Endothelial cell of umbilical vein (primary cell): Measurements from ENCODE around the gene SLC9B2. TPM values are rescaled to one million over a fixed set of nuclear protein-coding genes. Genes with fewer than 3 reads are reported as not detected.

Experiments used
- BruUV-seq: library from RNA; stranded (reverse); fragments of 400-500 nt; replicated peaks from 2 replicates; lab custom pipeline; 2021; lab: Mats Ljungman, UMichigan
- CTCF ChIA-PET: fragments of 300-600, 350-600 bp; sonication (Branson Sonifier 250); formaldehyde crosslinking; loops from one replicate; lab custom pipeline; 2021; ENCODE audit warnings: antibody characterized with exemption, inconsistent platforms; lab: Charles Lee
- POLR2A ChIA-PET: fragments of 300-600, 350-600 bp; sonication (Branson Sonifier 250); formaldehyde crosslinking; loops from one replicate; lab custom pipeline; 2021; ENCODE audit warnings: antibody characterized with exemption, inconsistent platforms; lab: Charles Lee
- DNase-seq: peaks from one replicate; pipeline ENCODE4 v3.0.0-alpha.2; 2011; ENCODE audit warnings: low read depth, low spot score
- FAIRE-seq: peaks from 2 replicates; lab custom pipeline; 2011; peaks lifted over from hg19 to GRCh38; lab: Jason Lieb, UNC
- H2AFZ ChIP-seq: 2 replicates; pipeline ENCODE4 v1.6.0; 2012; ENCODE audit warnings: low read depth, low read length, control low read depth, inconsistent platforms
- H3K27ac ChIP-seq: 2 replicates; pipeline ENCODE4 v1.5.1; 2011; ENCODE audit warnings: low read depth, mild to moderate bottlenecking, control low read depth, low read length, moderate library complexity; ENCODE audit not compliant: insufficient read depth
- H3K27me3 ChIP-seq, 2 experiments: 2 replicates each; pipeline versions ENCODE4 v1.6.0 to v1.6.1; 2011; ENCODE audit warnings: low read length in 2 of 2, mixed read lengths in 1 of 2; ENCODE audit not compliant: control insufficient read depth in 2 of 2, insufficient read depth in 2 of 2
- H3K36me3 ChIP-seq, 2 experiments: 2 replicates in 1 of 2; 3 replicates in 1 of 2; pipeline ENCODE4 v1.5.1; 2011; ENCODE audit warnings: low read length in 2 of 2, mild to moderate bottlenecking in 1 of 2, moderate library complexity in 1 of 2; ENCODE audit not compliant: control insufficient read depth in 2 of 2, insufficient read depth in 2 of 2; ENCODE audit errors: extremely low read depth in 1 of 2
- H3K4me1 ChIP-seq: 3 replicates; pipeline ENCODE4 v1.5.1; 2011; ENCODE audit warnings: mild to moderate bottlenecking, low read length; ENCODE audit not compliant: control insufficient read depth, insufficient read depth; ENCODE audit errors: extremely low read depth
- H3K4me2 ChIP-seq: 2 replicates; pipeline ENCODE4 v1.6.1; 2011; ENCODE audit warnings: low read length, control low read depth, mixed read lengths; ENCODE audit not compliant: insufficient read depth
- H3K4me3 ChIP-seq, 3 experiments: fragments of 200-600 bp in 1 of 3; sonication (generic), shearing (Covaris generic) in 1 of 3; replicated peaks in 1 of 3; 2 replicates each; pipeline ENCODE4 v1.5.1; 2011 to 2016; ENCODE audit warnings: control low read depth in 3 of 3, low read length in 3 of 3, mild to moderate bottlenecking in 2 of 3, inconsistent platforms in 1 of 3, low read depth in 1 of 3, moderate library complexity in 1 of 3; ENCODE audit not compliant: insufficient read depth in 1 of 3
- H3K79me2 ChIP-seq: 2 replicates; pipeline ENCODE4 v1.6.0; 2012; ENCODE audit warnings: low read length, inconsistent platforms; ENCODE audit not compliant: control insufficient read depth, insufficient read depth
- H3K9ac ChIP-seq: replicated peaks from 2 replicates; pipeline ENCODE3; 2011; ENCODE audit warnings: low read length, control low read depth; ENCODE audit not compliant: insufficient read depth; ENCODE audit errors: extremely low read depth
- H3K9me1 ChIP-seq: replicated peaks from 3 replicates; pipeline ENCODE4 v1.6.0; 2011; ENCODE audit warnings: mild to moderate bottlenecking, low read length; ENCODE audit not compliant: control insufficient read depth, insufficient read depth; ENCODE audit errors: extremely low read depth
- H3K9me3 ChIP-seq: replicated peaks from 2 replicates; pipeline ENCODE4 v1.5.1; 2012; ENCODE audit warnings: low read length, inconsistent platforms; ENCODE audit not compliant: control insufficient read depth, insufficient read depth
- H4K20me1 ChIP-seq: replicated peaks from 2 replicates; pipeline ENCODE3; 2011; ENCODE audit warnings: mild to moderate bottlenecking, low read length; ENCODE audit not compliant: control insufficient read depth, insufficient read depth; ENCODE audit errors: extremely low read depth
- EZH2 ChIP-seq: IDR thresholded peaks from 2 replicates; pipeline ENCODE4 v1.6.1; 2012; ENCODE audit warnings: borderline replicate concordance, low read depth, mild to moderate bottlenecking, moderate library complexity, low read length, inconsistent platforms; ENCODE audit not compliant: severe bottlenecking
- FOS ChIP-seq: IDR thresholded peaks from 2 replicates; pipeline ENCODE4 v1.6.1; 2011; ENCODE audit warnings: mild to moderate bottlenecking, low read length, moderate library complexity, borderline replicate concordance; ENCODE audit not compliant: insufficient read depth
- GATA2 ChIP-seq: IDR thresholded peaks from 2 replicates; pipeline ENCODE4 v1.7.0; 2011; ENCODE audit warnings: low read depth, mild to moderate bottlenecking, moderate library complexity, mixed read lengths, low read length; ENCODE audit not compliant: insufficient read length, insufficient read depth
- JUN ChIP-seq: IDR thresholded peaks from 2 replicates; pipeline ENCODE4 v1.6.1; 2011; ENCODE audit warnings: borderline replicate concordance, low read depth; ENCODE audit not compliant: insufficient read length, insufficient read depth
- MYC ChIP-seq: IDR thresholded peaks from one replicate; pipeline ENCODE4 v1.6.1; 2011; ENCODE audit warnings: mild to moderate bottlenecking, low read depth, low read length
- POLR2A ChIP-seq: IDR thresholded peaks from 2 replicates; pipeline ENCODE4 v1.6.1; 2012; ENCODE audit warnings: low read depth, mild to moderate bottlenecking, control low read depth, low read length
- POLR2AphosphoS5 ChIP-seq: IDR thresholded peaks from 2 replicates; pipeline ENCODE4 v1.6.1; 2012; ENCODE audit warnings: low read depth, mild to moderate bottlenecking, control low read depth, low read length, moderate library complexity; ENCODE audit not compliant: insufficient read depth
- dilution Hi-C: fragments of 300-500 bp; cut with MboI; formaldehyde crosslinking; loops from one replicate; pipeline ENCODE4 v1.15.0; 2019; ENCODE audit warnings: low sequenced_read_pairs; ENCODE audit not compliant: extremely low pct_ligation_motif_present
- intact Hi-C: fragments of 100-400 bp; cut with micrococcal nuclease; formaldehyde crosslinking; loops from one replicate; pipeline ENCODE4 v1.10.0; 2022
- polyA plus RNA-seq, 4 experiments: library from polyadenylated mRNA; depleted of rRNA in 3 of 4; stranded (reverse) in 3 of 4; unstranded in 1 of 4; fragments of >200 nt; gene quantifications; 2 replicates each; pipeline versions ENCODE4 v1.2.1 to v1.2.3, GENCODE V29; 2011 to 2012; ENCODE audit warnings: missing spikeins in 1 of 4
- total RNA-seq: library from RNA; stranded (reverse); gene quantifications from 2 replicates; pipeline ENCODE4 v1.2.3, GENCODE V29; 2021
- TF ChIP-seq, protein P1 (sequence below), 2 donors: IDR thresholded peaks; 1 replicate in 1 of 2; 2 replicates in 1 of 2; pipeline ENCODE4 v1.5.1; 2011; ENCODE audit warnings: low read length in 2 of 2, mild to moderate bottlenecking in 2 of 2, moderate library complexity in 2 of 2, control low read depth in 1 of 2, inconsistent platforms in 1 of 2, low read depth in 1 of 2; ENCODE audit not compliant: insufficient read depth in 1 of 2; ENCODE audit errors: extremely low read depth in 1 of 2
- TF ChIP-seq, protein P2 (sequence below): IDR thresholded peaks from 2 replicates; pipeline ENCODE4 v1.6.1; 2011; ENCODE audit not compliant: insufficient read depth, insufficient read length

The SLC9B2 gene
- total and polyA plus RNA-seq, 2 donors (not counting 3 experiments of a cell fraction or from before 2014, with no cell fraction given): 9.6 to 23.5 TPM

DNA sequence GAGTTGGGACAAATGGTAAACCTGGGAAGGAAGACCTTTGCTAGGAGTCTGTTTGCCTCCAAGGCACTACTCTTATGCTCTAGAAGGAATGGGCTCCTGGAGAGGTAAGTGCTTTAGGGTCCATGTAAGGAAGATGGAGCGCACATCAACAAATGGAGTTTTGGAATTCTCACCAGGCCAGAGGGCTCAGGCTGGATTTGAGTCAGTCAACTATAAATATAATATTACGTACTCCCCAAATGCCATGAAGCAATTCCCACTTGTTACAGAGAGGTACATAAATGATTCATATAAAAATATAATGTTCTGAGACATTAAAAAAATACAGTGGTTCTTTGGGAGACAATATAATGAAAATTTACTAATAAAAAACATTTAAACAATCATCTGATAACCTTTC, 55.4 kb downstream of the SLC9B2 start:
- H3K9ac ChIP-seq: no peak overlapping the region
- H3K36me3 ChIP-seq: no peaks in the 10 kb centered on the region
- H3K9me3 ChIP-seq: no peaks in the 10 kb centered on the region
- no peaks in the 10 kb centered on the region for H3K9me1 ChIP-seq
- intact Hi-C loops: no loop called here
- H3K4me3 ChIP-seq: no peak overlapping the region
- no peak overlapping the region for H3K4me2 ChIP-seq
- CTCF ChIA-PET: interaction anchor here (1.7 kb wide), 1 partner anchor 401 kb away, joined by 3 read pairs; no protein-coding TSS in a partner anchor
- H4K20me1 ChIP-seq: no peaks in the 10 kb centered on the region
- BruUV-seq: no TSS peak
- no peak for FAIRE-seq
- H2AFZ ChIP-seq: no peak overlapping the region
- TF ChIP-seq, protein P1, sequence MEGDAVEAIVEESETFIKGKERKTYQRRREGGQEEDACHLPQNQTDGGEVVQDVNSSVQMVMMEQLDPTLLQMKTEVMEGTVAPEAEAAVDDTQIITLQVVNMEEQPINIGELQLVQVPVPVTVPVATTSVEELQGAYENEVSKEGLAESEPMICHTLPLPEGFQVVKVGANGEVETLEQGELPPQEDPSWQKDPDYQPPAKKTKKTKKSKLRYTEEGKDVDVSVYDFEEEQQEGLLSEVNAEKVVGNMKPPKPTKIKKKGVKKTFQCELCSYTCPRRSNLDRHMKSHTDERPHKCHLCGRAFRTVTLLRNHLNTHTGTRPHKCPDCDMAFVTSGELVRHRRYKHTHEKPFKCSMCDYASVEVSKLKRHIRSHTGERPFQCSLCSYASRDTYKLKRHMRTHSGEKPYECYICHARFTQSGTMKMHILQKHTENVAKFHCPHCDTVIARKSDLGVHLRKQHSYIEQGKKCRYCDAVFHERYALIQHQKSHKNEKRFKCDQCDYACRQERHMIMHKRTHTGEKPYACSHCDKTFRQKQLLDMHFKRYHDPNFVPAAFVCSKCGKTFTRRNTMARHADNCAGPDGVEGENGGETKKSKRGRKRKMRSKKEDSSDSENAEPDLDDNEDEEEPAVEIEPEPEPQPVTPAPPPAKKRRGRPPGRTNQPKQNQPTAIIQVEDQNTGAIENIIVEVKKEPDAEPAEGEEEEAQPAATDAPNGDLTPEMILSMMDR (IDR thresholded peaks at IDR 0.05; ENCODE audit: extremely low read depth in 1 of 2, insufficient read depth in 1 of 2, low read depth in 1 of 2, low read length in 2 of 2): no peak
- TF ChIP-seq MYC: no peak
- TF ChIP-seq, protein P2, sequence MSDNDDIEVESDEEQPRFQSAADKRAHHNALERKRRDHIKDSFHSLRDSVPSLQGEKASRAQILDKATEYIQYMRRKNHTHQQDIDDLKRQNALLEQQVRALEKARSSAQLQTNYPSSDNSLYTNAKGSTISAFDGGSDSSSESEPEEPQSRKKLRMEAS: no peak
- no peak for TF ChIP-seq EZH2
- TF ChIP-seq JUN: no peak
- TF ChIP-seq GATA2: no peak
- no peak for TF ChIP-seq POLR2A
- TF ChIP-seq FOS: no peak
- TF ChIP-seq POLR2AphosphoS5: no peak
- H3K4me1 ChIP-seq: peaks cover 8% of the 10 kb centered on the region
- DNase-seq: no peak
- no peak overlapping the region for H3K27ac ChIP-seq
- no peaks in the 10 kb centered on the region for H3K27me3 ChIP-seq
- POLR2A ChIA-PET: no interaction called here
- dilution Hi-C loops: no loop called here
- no peaks in the 10 kb centered on the region for H3K79me2 ChIP-seq
